Panc1 (cell line): ENCODE measurements around the gene RASA3. TPM values are rescaled to one million over a fixed set of nuclear protein-coding genes. Genes with fewer than 3 reads are reported as not detected.

Experiments used
- ATAC-seq: fragments of 200-7000 bp; cut with Tn5 transposase; 2 replicates; pipeline ENCODE4 v1.9.1; 2020; ENCODE audit warnings: mild to moderate bottlenecking, moderate library complexity
- BruUV-seq: library from RNA; stranded (reverse); fragments of 400-500 nt; replicated peaks from 2 replicates; lab custom pipeline; 2021; lab: Mats Ljungman, UMichigan
- CTCF ChIA-PET: fragments of 300-600 bp; sonication (Branson Sonifier 250); formaldehyde crosslinking; loops from one replicate; lab custom pipeline; 2022; ENCODE audit warnings: antibody characterized with exemption; lab: Charles Lee
- POLR2A ChIA-PET: fragments of 300-600 bp; sonication (Branson Sonifier 250); formaldehyde crosslinking; loops from one replicate; lab custom pipeline; 2022; ENCODE audit warnings: antibody characterized with exemption; lab: Charles Lee
- DNase-seq: peaks from one replicate; pipeline ENCODE4 v3.0.0-alpha.2; 2010; ENCODE audit warnings: low read depth, low spot score
- H3K27ac ChIP-seq: 2 replicates; pipeline ENCODE4 v1.5.1; 2011; ENCODE audit warnings: mild to moderate bottlenecking, low read length, inconsistent platforms
- H3K27me3 ChIP-seq: fragments of 200-500 bp; sonication (Bioruptor generic); 2 replicates; pipeline ENCODE4 v1.6.0; 2014; ENCODE audit warnings: low read length, inconsistent platforms; ENCODE audit not compliant: control insufficient read depth, insufficient read depth
- H3K36me3 ChIP-seq: fragments of 200-500 bp; sonication (Bioruptor generic); 2 replicates; pipeline ENCODE4 v1.5.1; 2014; ENCODE audit warnings: inconsistent platforms, mild to moderate bottlenecking, low read length, moderate library complexity; ENCODE audit not compliant: control insufficient read depth, insufficient read depth
- H3K4me1 ChIP-seq: 2 replicates; pipeline ENCODE4 v1.5.1; 2011; ENCODE audit warnings: inconsistent platforms, mild to moderate bottlenecking, low read length, moderate library complexity; ENCODE audit not compliant: control insufficient read depth, insufficient read depth
- H3K4me3 ChIP-seq, 2 experiments: 2 replicates each; pipeline ENCODE4 v1.5.1; 2011 to 2012; ENCODE audit warnings: low read depth in 2 of 2, low read length in 2 of 2, mild to moderate bottlenecking in 2 of 2, inconsistent platforms in 1 of 2, moderate library complexity in 1 of 2
- H3K9me3 ChIP-seq: fragments of 200-500 bp; sonication (Bioruptor generic); 2 replicates; pipeline ENCODE4 v1.5.1; 2014; ENCODE audit warnings: low read depth, mild to moderate bottlenecking, inconsistent platforms, low read length, moderate library complexity; ENCODE audit not compliant: control insufficient read depth, insufficient read depth
- CTCF ChIP-seq: fragments of 450-650 bp; IDR thresholded peaks from 2 replicates; pipeline ENCODE4 v1.5.1; 2017; ENCODE audit warnings: mild to moderate bottlenecking
- POLR2AphosphoS5 ChIP-seq: IDR thresholded peaks from 2 replicates; pipeline ENCODE4 v1.6.1; 2012; ENCODE audit warnings: mild to moderate bottlenecking, low read depth, low read length, moderate library complexity
- REST ChIP-seq, 2 experiments: IDR thresholded peaks; 2 replicates each; pipeline ENCODE4 v1.6.1; 2011 to 2012; ENCODE audit warnings: low read depth in 2 of 2, control low read depth in 1 of 2, low read length in 1 of 2, mild to moderate bottlenecking in 1 of 2, moderate library complexity in 1 of 2; ENCODE audit not compliant: insufficient read depth in 1 of 2
- SIN3A ChIP-seq: IDR thresholded peaks from 2 replicates; pipeline ENCODE4 v1.6.1; 2012; ENCODE audit warnings: low read depth, mild to moderate bottlenecking, low read length, moderate library complexity, borderline replicate concordance; ENCODE audit not compliant: insufficient read depth
- TCF7L2 ChIP-seq: IDR thresholded peaks from 2 replicates; pipeline ENCODE4 v1.6.1; 2011; ENCODE audit warnings: mild to moderate bottlenecking, low read depth, low read length, inconsistent platforms
- in situ Hi-C: cut with HindIII; loops from 2 replicates; pipeline ENCODE4 v1.10.0; 2016; ENCODE audit warnings: low sequenced_read_pairs, low pct_unique_long_range_greater_than_20kb
- intact Hi-C: fragments of 100-400 bp; cut with micrococcal nuclease; formaldehyde crosslinking; loops from one replicate; pipeline ENCODE4 v1.10.0; 2022; ENCODE audit not compliant: unreplicated experiment
- total RNA-seq: library from RNA; stranded (reverse); gene quantifications from one replicate; pipeline ENCODE4 v1.2.1, GENCODE V29; 2021; ENCODE audit not compliant: unreplicated experiment

RASA3 gene
- total RNA-seq, 1 experiment from 2014 or later = 33.7 TPM

- Histone ChIP-seq H3K27me3 (no peaks in the 10 kb centered on the region), H3K4me1 (no peaks in the 10 kb centered on the region), H3K36me3 (no peaks in the 10 kb centered on the region), H3K4me3 (no peak overlapping the region), H3K27ac (no peak overlapping the region), H3K9me3 (no peaks in the 10 kb centered on the region)
- TF ChIP-seq SIN3A (no peak), POLR2AphosphoS5 (no peak), REST (IDR thresholded peaks at IDR 0.05; ENCODE audit: insufficient read depth in 1 of 2, low read depth in 2 of 2, low read length in 1 of 2) (no peak), CTCF (no peak), TCF7L2 (no peak)
- in situ Hi-C loops (no loop called here), intact Hi-C loops (no loop called here)
- no peak for DNase-seq
- no TSS peak for BruUV-seq
- ATAC-seq = peak; percentile 30; the same call in 1 of the 2 replicates
- ChIA-PET CTCF (no interaction called here), POLR2A (no interaction called here)
Observed at GRCh38 chr13:114089341-114089740, 43.1 kb downstream of the RASA3 start.

- no peak for DNase-seq
- no TSS peak for BruUV-seq
- H3K36me3 ChIP-seq = no peaks in the 10 kb centered on the region
Observed at GRCh38 chr13:114088863-114089262, 43.6 kb downstream of the RASA3 start.

More at GRCh38 chr13:114088863-114089262, 43.6 kb downstream of the RASA3 start:
- TF ChIP-seq REST (IDR thresholded peaks at IDR 0.05; ENCODE audit: insufficient read depth in 1 of 2, low read depth in 2 of 2, low read length in 1 of 2) (no peak), POLR2AphosphoS5 (no peak), TCF7L2 (no peak), CTCF (no peak), SIN3A (no peak)
- intact Hi-C loops = no loop called here
- Histone ChIP-seq H3K9me3 (no peaks in the 10 kb centered on the region), H3K4me1 (no peaks in the 10 kb centered on the region), H3K27ac (no peak overlapping the region), H3K4me3 (no peak overlapping the region), H3K27me3 (no peaks in the 10 kb centered on the region)
- ATAC-seq = no peak
- POLR2A ChIA-PET = no interaction called here
- CTCF ChIA-PET = no interaction called here
- in situ Hi-C loops = no loop called here
